GM12891 (cell line): ENCODE measurements around the gene PEA15.

ENCODE experiments used
- POLR2AphosphoS5 ChIP-seq: IDR thresholded peaks from 2 replicates; pipeline ENCODE4 v1.6.1; 2011; ENCODE audit warnings: low read depth, low read length, control low read depth
- SPI1 ChIP-seq: IDR thresholded peaks from 2 replicates; pipeline ENCODE4 v1.6.1; 2011; ENCODE audit warnings: low read depth, low read length, control low read depth

- TF ChIP-seq POLR2AphosphoS5 (no peak), SPI1 (no peak)
Observed at GRCh38 chr1:160193091-160193819, 11.9 kb upstream of the PEA15 start.
